Measurements from ENCODE around the gene TYSND1.
A peak's percentile ranks its signal among the peaks of the same experiment; 100 is the strongest.
"Not testable (repeated sequence)": the region's sequence is repeated elsewhere in the genome, so short reads cannot be mapped to it uniquely, and the experiment has no call there.

TYSND1 gene

GRCh38 chr10:70163448-70163847, 16.9 kb upstream of the TYSND1 start:
- no peak for DNase-seq (ENCODE audit: low read depth in 3 of 3)

GRCh38 chr10:70162892-70163201, 16.3 kb upstream of the TYSND1 start:
- peak in 1 of 3 experiments; percentile 22 for DNase-seq (ENCODE audit: low read depth in 3 of 3)

- DNase-seq (ENCODE audit: low read depth in 3 of 3), result no peak
Measured at GRCh38 chr10:70162151-70162891, 15.8 kb upstream of the TYSND1 start.

GRCh38 chr10:70160798-70161197, 14.3 kb upstream of the TYSND1 start:
- no peak for DNase-seq (ENCODE audit: low read depth in 3 of 3)

- not testable (repeated sequence) for DNase-seq (ENCODE audit: low read depth in 3 of 3)
Measured at GRCh38 chr10:70159366-70159765, 12.9 kb upstream of the TYSND1 start.

- DNase-seq (ENCODE audit: low read depth in 3 of 3), result no peak
Measured at GRCh38 chr10:70158113-70158512, 11.6 kb upstream of the TYSND1 start.

GRCh38 chr10:70155255-70155838, 8.8 kb upstream of the TYSND1 start:
- no peak for DNase-seq (ENCODE audit: low read depth in 3 of 3)

- DNase-seq (ENCODE audit: low read depth in 3 of 3), result no peak
Measured at GRCh38 chr10:70148516-70148915, 2.0 kb upstream of the TYSND1 start.

- DNase-seq (ENCODE audit: low read depth in 3 of 3), result no peak
Measured at GRCh38 chr10:70147259-70147625, 742 bp upstream of the TYSND1 start.

GRCh38 chr10:70145666-70146488, 623 bp downstream of the TYSND1 start:
- DNase-seq (ENCODE audit: low read depth in 3 of 3), result peak; percentile 51 to 57 (median 57)

- no peak for DNase-seq (ENCODE audit: low read depth in 3 of 3)
Measured at GRCh38 chr10:70145166-70145665, 1.3 kb downstream of the TYSND1 start.

GRCh38 chr10:70144372-70145110, 2.0 kb downstream of the TYSND1 start:
- no peak for DNase-seq (ENCODE audit: low read depth in 3 of 3)

- DNase-seq (ENCODE audit: low read depth in 3 of 3), result no peak
Measured at GRCh38 chr10:70142555-70142954, 3.9 kb downstream of the TYSND1 start.

- DNase-seq (ENCODE audit: low read depth in 3 of 3), result no peak
Measured at GRCh38 chr10:70140297-70140696, 6.2 kb downstream of the TYSND1 start.

- DNase-seq (ENCODE audit: low read depth in 3 of 3), result no peak
Measured at GRCh38 chr10:70139997-70140250, 6.6 kb downstream of the TYSND1 start.

- DNase-seq (ENCODE audit: low read depth in 3 of 3), result no peak
Measured at GRCh38 chr10:70139151-70139996, 7.1 kb downstream of the TYSND1 start.

- no peak for DNase-seq (ENCODE audit: low read depth in 3 of 3)
Measured at GRCh38 chr10:70137927-70138883, 8.3 kb downstream of the TYSND1 start.

- DNase-seq (ENCODE audit: low read depth in 3 of 3), result no peak
Measured at GRCh38 chr10:70137135-70137534, 9.4 kb downstream of the TYSND1 start.

GRCh38 chr10:70135684-70136083, 10.8 kb downstream of the TYSND1 start:
- no peak for DNase-seq (ENCODE audit: low read depth in 3 of 3)

- no peak for DNase-seq (ENCODE audit: low read depth in 3 of 3)
Measured at GRCh38 chr10:70135046-70135445, 11.5 kb downstream of the TYSND1 start.
